ENCODE results near the gene AIG1. TPM values are rescaled to one million over a fixed set of nuclear protein-coding genes. Genes with fewer than 3 reads are reported as not detected.

The AIG1 gene
- total RNA-seq, 1 donor from 2014 or later: 29.6 TPM

DNA sequence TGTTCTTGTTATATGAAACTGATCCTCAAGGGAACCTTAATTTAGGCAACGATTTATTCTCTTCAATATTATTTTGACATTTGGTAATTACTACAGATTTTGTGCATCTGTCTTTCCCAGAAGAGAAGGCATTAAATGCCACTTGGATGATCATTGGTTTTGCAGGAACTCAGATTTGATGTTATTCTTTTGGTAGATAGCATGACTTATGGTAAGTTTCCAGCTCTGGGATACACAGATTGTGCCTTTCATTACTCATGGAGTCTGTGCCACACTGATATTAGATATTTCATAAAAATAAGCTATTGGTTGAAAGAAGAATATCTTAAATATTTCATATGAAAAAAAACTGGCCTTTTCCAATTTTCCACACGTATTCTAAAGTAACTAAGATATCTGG, 120.1 kb downstream of the AIG1 start:
- intact Hi-C loops (cut with DNase I): no loop called here
- ATAC-seq: no peak
- H3K9me3 ChIP-seq: no peaks in the 10 kb centered on the region

DNA sequence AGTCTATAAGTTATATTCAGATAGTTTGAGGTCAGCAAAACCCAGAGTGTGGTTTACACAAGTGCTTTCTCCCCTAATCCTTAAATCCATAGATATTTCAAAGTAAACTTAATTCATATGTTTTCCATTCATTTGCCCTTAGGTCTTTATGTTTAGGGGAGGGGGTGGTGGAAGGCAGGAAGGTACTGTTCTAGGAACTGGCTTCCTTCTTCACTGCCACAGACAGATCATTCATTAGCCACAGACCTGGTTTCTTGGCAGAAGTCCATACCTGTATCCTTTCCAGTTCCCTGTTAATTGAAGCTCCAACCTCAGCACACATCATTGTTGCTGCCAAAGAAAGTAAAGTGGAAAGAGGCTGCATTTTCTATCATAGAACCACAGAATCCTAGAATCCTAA, 123.0 kb downstream of the AIG1 start:
- DNase-seq (no peak), ATAC-seq (no peak)
- Histone ChIP-seq H3K27me3 (ENCODE audit: low read depth) (no peaks in the 10 kb centered on the region), H3K9me3 (no peaks in the 10 kb centered on the region), H3K36me3 (no peaks in the 10 kb centered on the region), H3K4me1 (no peaks in the 10 kb centered on the region), H3K4me3 (no peak overlapping the region), H3K27ac (no peak overlapping the region)
- TF ChIP-seq, protein P1, sequence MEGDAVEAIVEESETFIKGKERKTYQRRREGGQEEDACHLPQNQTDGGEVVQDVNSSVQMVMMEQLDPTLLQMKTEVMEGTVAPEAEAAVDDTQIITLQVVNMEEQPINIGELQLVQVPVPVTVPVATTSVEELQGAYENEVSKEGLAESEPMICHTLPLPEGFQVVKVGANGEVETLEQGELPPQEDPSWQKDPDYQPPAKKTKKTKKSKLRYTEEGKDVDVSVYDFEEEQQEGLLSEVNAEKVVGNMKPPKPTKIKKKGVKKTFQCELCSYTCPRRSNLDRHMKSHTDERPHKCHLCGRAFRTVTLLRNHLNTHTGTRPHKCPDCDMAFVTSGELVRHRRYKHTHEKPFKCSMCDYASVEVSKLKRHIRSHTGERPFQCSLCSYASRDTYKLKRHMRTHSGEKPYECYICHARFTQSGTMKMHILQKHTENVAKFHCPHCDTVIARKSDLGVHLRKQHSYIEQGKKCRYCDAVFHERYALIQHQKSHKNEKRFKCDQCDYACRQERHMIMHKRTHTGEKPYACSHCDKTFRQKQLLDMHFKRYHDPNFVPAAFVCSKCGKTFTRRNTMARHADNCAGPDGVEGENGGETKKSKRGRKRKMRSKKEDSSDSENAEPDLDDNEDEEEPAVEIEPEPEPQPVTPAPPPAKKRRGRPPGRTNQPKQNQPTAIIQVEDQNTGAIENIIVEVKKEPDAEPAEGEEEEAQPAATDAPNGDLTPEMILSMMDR (IDR thresholded peaks at IDR 0.05): no peak
- intact Hi-C loops (cut with DNase I): no loop called here

More for the DNA sequence above, 120.1 kb downstream of the AIG1 start:
- no peak overlapping the region for H3K4me3 ChIP-seq
- no peaks in the 10 kb centered on the region for H3K4me1 ChIP-seq
- H3K27me3 ChIP-seq (ENCODE audit: low read depth): no peaks in the 10 kb centered on the region
- TF ChIP-seq, protein P1 (IDR thresholded peaks at IDR 0.05): no peak
- no peaks in the 10 kb centered on the region for H3K36me3 ChIP-seq
- H3K27ac ChIP-seq: no peak overlapping the region
- DNase-seq: no peak

DNA sequence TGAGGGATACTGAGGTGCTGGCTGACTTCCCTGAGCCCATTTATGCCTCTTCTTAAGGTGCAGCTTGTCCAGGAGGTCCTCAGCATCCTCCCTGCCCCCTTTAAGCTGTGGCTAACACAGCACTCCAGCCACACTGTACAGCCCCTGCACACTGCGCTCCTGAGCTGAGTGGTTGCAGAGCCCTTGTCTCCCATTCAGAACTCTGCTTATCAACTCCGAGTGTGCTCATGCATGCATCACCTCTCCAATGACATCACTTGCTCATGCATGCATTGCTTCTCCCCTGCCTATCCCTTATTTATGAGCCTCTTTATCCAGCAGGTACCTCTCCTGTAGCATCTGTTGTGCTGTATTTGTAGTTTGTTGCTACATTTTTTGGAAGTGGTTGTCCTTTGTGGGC, 124.6 kb downstream of the AIG1 start:
- no peaks in the 10 kb centered on the region for H3K9me3 ChIP-seq
- TF ChIP-seq, protein P1 (IDR thresholded peaks at IDR 0.05): no peak
- DNase-seq: no peak
- no peak for ATAC-seq
- intact Hi-C loops (cut with DNase I): no loop called here
- no peak overlapping the region for H3K27ac ChIP-seq
- no peaks in the 10 kb centered on the region for H3K27me3 ChIP-seq (ENCODE audit: low read depth)
- no peak overlapping the region for H3K4me3 ChIP-seq
- H3K4me1 ChIP-seq: no peaks in the 10 kb centered on the region
- H3K36me3 ChIP-seq: no peaks in the 10 kb centered on the region

DNA sequence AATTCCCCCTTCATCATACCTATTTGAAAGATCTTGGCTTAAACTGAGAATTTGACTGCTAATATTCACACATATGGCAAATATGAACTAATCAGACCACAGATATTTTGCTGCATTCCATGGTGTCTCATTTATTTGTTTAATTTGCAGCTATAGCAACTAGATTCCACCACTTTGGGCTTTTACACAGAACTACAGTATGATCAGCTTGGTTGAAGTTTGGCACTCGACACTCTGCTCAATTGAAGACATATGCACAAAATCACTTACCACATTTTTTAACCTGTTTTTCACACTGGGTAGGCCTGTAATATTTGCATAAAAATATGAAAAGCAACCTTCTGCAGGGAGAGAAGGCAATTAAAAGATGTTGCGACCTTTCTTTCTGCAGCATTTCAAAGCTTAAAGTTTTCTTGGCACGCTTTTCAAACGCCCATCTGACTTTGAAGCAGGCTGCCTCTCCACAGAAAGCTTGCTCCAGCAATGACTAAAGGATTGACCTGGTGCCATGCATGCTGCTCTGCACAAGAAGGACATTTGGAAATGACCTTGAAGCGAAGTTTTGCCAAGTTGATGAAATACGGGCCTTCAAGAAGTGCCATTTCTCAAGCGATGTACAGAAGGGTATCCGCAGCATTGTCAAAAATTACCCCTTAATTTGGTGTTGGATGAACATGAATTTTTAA, 126.7 kb downstream of the AIG1 start:
- DNase-seq: no peak
- no peak overlapping the region for H3K4me3 ChIP-seq
- ATAC-seq: no peak
- no peaks in the 10 kb centered on the region for H3K4me1 ChIP-seq
- H3K27ac ChIP-seq: no peak overlapping the region
- H3K27me3 ChIP-seq (ENCODE audit: low read depth): no peaks in the 10 kb centered on the region
- no peaks in the 10 kb centered on the region for H3K9me3 ChIP-seq
- no peaks in the 10 kb centered on the region for H3K36me3 ChIP-seq
- intact Hi-C loops (cut with DNase I): no loop called here
- TF ChIP-seq, protein P1 (IDR thresholded peaks at IDR 0.05): no peak

DNA sequence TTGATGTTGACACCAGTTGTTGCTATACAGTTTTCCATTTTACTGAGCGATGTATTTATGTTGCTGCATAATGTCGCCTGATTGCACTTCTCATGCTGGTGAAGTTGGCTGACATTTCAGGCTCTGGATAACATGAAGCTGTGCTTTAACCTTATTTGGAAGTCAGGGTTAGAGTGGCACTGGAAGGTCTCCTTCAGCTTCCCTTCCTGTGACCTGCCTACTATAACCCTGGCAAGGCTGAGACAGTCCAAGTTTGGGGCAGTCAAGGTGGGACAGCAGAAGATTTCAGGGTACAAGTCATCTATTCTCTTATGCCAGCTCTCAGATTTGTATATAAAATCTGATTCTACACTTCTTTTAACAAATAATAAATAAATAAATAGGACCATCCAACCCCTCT, 127.6 kb downstream of the AIG1 start:
- DNase-seq: no peak
- Histone ChIP-seq H3K4me1 (no peaks in the 10 kb centered on the region), H3K4me3 (no peak overlapping the region), H3K36me3 (no peaks in the 10 kb centered on the region), H3K27me3 (ENCODE audit: low read depth) (no peaks in the 10 kb centered on the region), H3K27ac (no peak overlapping the region), H3K9me3 (no peaks in the 10 kb centered on the region)
- no peak for ATAC-seq
- TF ChIP-seq, protein P1 (IDR thresholded peaks at IDR 0.05): no peak
- intact Hi-C loops (cut with DNase I): no loop called here

Measured in lower lobe of right lung (tissue), 2 donors.